HG03045 (cell line): ENCODE data around the gene ACKR2.
"Not testable (repeated sequence)": the region's sequence is repeated elsewhere in the genome, so short reads cannot be mapped to it uniquely, and the experiment has no call there.

Experiments
- ATAC-seq: cut with Tn5 transposase; IDR thresholded peaks from one replicate; pipeline ENCODE4 v1.9.1; 2021; ENCODE audit warnings: mild to moderate bottlenecking, moderate library complexity; ENCODE audit not compliant: unreplicated experiment

Gene ACKR2

GRCh38 chr3:42801048-42801620, 8.1 kb upstream of the ACKR2 start:
- ATAC-seq, result no peak

GRCh38 chr3:42801784-42802183, 7.5 kb upstream of the ACKR2 start:
- no peak for ATAC-seq

- ATAC-seq, result no peak
Observed at GRCh38 chr3:42802876-42803413, 6.3 kb upstream of the ACKR2 start.

GRCh38 chr3:42803414-42804105, 5.7 kb upstream of the ACKR2 start:
- ATAC-seq, result peak; percentile 23

DNA sequence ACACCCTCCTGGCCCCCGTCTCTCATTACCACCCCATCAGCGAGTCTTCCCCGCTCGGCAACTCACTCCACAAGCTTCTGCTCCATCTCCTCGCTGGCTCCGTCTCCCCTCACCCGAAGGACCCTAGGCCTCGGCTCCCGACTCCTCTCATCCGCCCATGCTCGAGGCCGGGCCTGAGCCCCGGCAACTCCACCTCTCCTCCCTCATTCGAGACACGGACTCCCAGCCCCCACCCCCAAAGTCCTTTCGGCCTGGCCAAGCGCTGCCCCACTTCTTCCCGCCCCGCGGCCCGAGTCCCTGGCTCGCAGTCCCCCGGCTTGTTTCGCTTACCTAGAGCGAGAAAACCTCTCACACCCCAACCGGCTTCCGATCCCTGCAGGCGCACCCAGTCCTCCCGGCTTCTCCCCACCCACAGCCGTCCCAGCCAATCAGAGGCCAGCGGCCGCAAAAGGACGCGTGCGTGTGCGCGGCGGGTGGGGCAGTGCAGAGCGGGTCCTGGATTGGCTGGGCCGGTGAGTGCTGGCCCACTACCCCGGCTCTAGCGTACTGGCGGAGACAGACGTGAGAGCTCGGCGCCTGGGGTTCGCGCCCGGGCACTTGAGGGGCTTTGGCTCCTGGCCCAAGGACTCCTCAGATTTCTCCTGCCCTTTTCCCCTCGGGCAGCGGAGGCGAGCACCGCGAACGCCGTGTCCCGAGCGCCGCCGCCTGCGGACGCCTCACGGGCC, 5.0 kb upstream of the ACKR2 start, which contains the start of gene HIGD1A:
TSS of gene HIGD1A (minus strand) at position 385 of the 725 bp plus-strand sequence. CDS start 10,237 bp downstream, outside the sequence.
- ATAC-seq, result peak; percentile 99

GRCh38 chr3:42804831-42805132, 4.5 kb upstream of the ACKR2 start:
- ATAC-seq, result peak; percentile 21

GRCh38 chr3:42805141-42805821, 4.0 kb upstream of the ACKR2 start:
- ATAC-seq, result no peak

- no peak for ATAC-seq
Observed at GRCh38 chr3:42807929-42808328, 1.3 kb upstream of the ACKR2 start.

GRCh38 chr3:42810706-42811105, 1.5 kb downstream of the ACKR2 start:
- not testable (repeated sequence) for ATAC-seq

- ATAC-seq, result not testable (repeated sequence)
Observed at GRCh38 chr3:42811118-42811883, 2.1 kb downstream of the ACKR2 start.

- ATAC-seq, result no peak
Observed at GRCh38 chr3:42814246-42814645, 5.0 kb downstream of the ACKR2 start.

DNA sequence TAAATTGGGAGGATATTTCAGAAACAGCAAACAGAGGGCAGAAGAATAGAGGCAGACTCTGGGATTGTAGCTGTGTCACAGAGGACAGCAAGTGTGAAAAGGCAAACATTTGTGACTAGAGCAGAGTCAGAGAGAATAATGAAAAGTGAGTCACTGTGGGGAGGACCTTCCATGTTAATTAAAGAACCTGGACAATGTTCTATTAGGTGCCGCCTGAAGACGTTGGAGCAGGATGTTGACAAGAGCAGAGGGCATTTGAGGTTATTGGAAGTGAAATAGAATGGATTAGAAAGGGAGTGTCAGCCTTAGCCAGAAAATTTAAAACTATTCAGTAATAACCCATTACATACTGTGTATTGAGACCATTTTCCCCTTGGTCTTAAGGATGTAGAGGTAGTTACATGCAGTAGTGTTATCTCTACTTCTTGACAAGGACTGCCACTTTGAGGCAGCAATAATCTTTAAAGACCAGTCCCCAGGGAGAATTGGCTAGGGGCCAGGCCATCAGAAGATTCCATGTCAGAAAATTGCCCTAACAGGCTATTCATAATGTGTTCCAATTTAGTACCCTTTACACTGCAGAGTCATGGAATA, 5.8 kb downstream of the ACKR2 start:
- no peak for ATAC-seq

GRCh38 chr3:42815826-42816225, 6.6 kb downstream of the ACKR2 start:
- no peak for ATAC-seq

DNA sequence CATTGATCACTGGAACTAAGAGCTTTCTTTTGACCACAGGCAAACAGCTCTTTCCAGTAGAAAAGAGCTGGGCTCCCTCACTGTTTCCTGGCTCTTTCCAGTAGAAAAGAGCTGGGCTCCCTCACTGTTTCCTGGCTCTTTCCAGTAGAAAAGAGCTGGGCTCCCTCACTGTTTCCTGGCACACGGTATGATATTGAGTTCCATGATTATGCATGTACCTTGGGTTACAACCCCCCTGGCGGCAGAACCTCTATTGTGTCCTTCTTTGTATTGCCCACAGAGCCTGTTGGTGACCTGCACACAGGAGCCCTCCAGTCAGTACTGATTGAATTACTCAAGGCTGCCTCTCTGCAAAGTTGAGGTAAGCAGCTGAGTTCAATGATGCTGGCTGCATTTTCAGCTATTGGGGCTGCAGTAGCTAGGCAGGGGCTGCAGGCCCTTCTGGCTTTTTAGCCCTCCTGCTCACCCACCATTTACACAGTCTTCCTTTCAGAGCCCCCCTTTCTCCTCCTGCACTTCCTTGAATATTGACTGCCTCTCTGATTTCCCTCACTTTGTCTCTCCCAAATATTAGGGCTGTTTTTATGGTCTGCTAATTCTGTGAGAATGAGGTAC, 10.2 kb downstream of the ACKR2 start:
- ATAC-seq, result no peak

DNA sequence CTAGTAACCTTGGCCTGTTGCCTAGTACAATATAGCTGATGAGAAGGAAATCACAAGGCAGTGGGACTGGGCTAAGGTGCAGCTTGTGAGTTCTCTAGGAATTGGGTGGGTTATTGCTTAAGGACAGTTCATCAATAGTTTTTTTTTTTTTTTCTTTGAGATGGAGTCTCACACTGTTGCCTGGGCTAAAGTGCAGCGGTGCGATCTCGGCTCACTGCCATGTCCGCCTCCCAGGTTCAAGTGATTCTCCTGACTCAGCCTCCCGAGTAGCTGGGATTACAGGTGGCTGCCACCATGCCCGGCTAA, 11.5 kb downstream of the ACKR2 start:
- ATAC-seq, result no peak

GRCh38 chr3:42822828-42823227, 13.6 kb downstream of the ACKR2 start:
- ATAC-seq, result no peak

DNA sequence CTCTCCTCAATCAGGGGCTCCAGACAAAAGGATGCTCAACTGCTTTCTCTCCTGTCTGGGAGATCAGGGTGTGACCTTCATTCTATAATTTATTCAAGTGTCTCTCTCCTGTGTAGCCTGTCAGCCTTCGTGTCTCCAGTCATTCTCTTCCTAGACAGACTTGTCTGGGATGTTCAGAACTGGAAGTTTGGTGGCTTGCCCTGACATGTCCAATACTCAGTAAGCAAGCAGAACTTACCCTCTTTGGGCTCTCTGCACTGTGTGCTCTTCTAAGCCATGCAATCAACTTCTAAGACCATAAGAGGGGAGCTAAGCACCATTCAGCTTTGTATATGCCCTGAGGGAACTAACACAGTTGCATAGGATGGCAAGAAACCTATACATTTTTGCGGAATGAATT, 14.1 kb downstream of the ACKR2 start:
- no peak for ATAC-seq

- no peak for ATAC-seq
Observed at GRCh38 chr3:42826141-42826540, 16.9 kb downstream of the ACKR2 start.

DNA sequence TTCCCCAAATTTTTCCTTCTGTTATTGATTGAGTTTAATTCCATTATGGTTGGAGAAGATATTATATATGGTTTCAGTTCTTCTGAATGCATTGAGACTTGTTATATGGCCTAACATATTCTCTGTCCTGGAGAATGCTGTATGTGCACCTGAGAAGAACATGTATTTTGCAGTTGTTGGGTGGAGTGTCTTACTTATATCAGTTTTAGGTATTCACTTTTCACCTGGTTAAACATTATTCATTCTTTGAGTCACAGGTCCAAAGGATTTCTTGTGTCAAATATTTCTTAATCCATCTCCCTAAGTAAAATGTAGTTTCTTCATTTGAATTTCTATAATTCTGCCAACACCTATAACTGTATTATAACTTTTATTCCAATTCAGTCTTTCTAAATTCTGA, 17.8 kb downstream of the ACKR2 start:
- no peak for ATAC-seq

GRCh38 chr3:42827654-42828053, 18.4 kb downstream of the ACKR2 start:
- ATAC-seq, result no peak
